Measurements from ENCODE around the gene RGS7.

DNA sequence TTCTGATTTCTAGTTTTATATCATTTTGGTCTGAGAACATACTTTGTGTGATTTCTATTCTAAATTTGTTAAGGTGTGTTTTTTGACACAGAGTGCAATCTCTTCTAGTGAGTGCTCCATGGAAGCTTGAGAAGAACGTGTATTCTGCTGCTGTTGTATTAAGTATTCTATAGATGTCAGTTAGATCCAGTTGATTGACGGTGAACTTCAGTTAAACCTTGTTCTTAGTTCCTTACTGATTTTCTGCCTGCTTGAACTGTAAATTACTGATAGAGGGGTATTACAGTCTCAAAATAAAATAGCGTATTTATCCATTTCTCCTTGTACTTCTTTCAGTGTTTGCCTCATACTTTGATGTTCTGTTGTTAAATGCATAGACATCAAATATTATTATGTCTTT, 497.0 kb downstream of the RGS7 start:
- TF ChIP-seq CTCF (IDR thresholded peaks at IDR 0.05; ENCODE audit: poor library complexity, severe bottlenecking) (no peak), EP300 (conservative IDR thresholded peaks at IDR 0.05; ENCODE audit: poor library complexity, severe bottlenecking) (peak; percentile 89)
